Mesenchymal stem cell (in vitro differentiated cells and primary cell): Measurements from ENCODE around the gene TAS2R60.
"Not testable (repeated sequence)": the region's sequence is repeated elsewhere in the genome, so short reads cannot be mapped to it uniquely, and the experiment has no call there.

ENCODE experiments used
- DNase-seq: peaks from one replicate; pipeline ENCODE4 v3.0.0-alpha.2; 2013
- H2AFZ ChIP-seq: one replicate; pipeline ENCODE4 v1.6.1; 2013; ENCODE audit warnings: low read depth, mild to moderate bottlenecking, control low read depth, inconsistent platforms, low read length, moderate library complexity
- H2AK5ac ChIP-seq: 2 replicates; pipeline ENCODE4 v1.6.1; 2013; ENCODE audit warnings: low read length, moderate library complexity, mild to moderate bottlenecking, inconsistent platforms; ENCODE audit not compliant: severe bottlenecking
- H2BK120ac ChIP-seq: one replicate; pipeline ENCODE4 v1.6.1; 2013; ENCODE audit warnings: low read depth, mild to moderate bottlenecking, inconsistent platforms, low read length, moderate library complexity
- H2BK12ac ChIP-seq, 2 experiments: one replicate each; pipeline ENCODE4 v1.6.1; 2013; ENCODE audit warnings: inconsistent platforms in 2 of 2, low read length in 2 of 2, mild to moderate bottlenecking in 2 of 2, moderate library complexity in 2 of 2, control low read depth in 1 of 2
- H2BK15ac ChIP-seq: one replicate; pipeline ENCODE4 v1.6.1; 2013; ENCODE audit warnings: mild to moderate bottlenecking, low read depth, inconsistent platforms; ENCODE audit not compliant: poor library complexity, severe bottlenecking
- H2BK5ac ChIP-seq: 2 replicates; pipeline ENCODE4 v1.6.1; 2013; ENCODE audit warnings: low read depth, mild to moderate bottlenecking, low read length, control low read depth, inconsistent platforms; ENCODE audit not compliant: poor library complexity, severe bottlenecking
- H3K14ac ChIP-seq, 2 experiments: one replicate each; pipeline ENCODE4 v1.6.1; 2013; ENCODE audit warnings: inconsistent platforms in 2 of 2, low read length in 2 of 2, control low read depth in 1 of 2, mild to moderate bottlenecking in 1 of 2, moderate library complexity in 1 of 2
- H3K18ac ChIP-seq, 2 experiments: one replicate each; pipeline ENCODE4 v1.6.1; 2013; ENCODE audit warnings: inconsistent platforms in 2 of 2, low read length in 2 of 2, control low read depth in 1 of 2, low read depth in 1 of 2, mild to moderate bottlenecking in 1 of 2
- H3K23ac ChIP-seq, 2 experiments: one replicate each; pipeline ENCODE4 v1.6.1; 2013; ENCODE audit warnings: inconsistent platforms in 2 of 2, low read length in 2 of 2, mild to moderate bottlenecking in 2 of 2, moderate library complexity in 2 of 2, control low read depth in 1 of 2
- H3K27ac ChIP-seq: 2 replicates; pipeline ENCODE4 v1.5.1; 2013; ENCODE audit warnings: mild to moderate bottlenecking, moderate library complexity, low read length, control low read depth, inconsistent platforms; ENCODE audit not compliant: poor library complexity, severe bottlenecking
- H3K27me3 ChIP-seq, 2 experiments: 2 replicates each; pipeline versions ENCODE4 v1.6.1 to v1.7.0; 2013; ENCODE audit warnings: low read length in 2 of 2, mild to moderate bottlenecking in 2 of 2, moderate library complexity in 2 of 2, control low read depth in 1 of 2, inconsistent platforms in 1 of 2; ENCODE audit not compliant: control insufficient read depth in 1 of 2, insufficient read depth in 1 of 2
- H3K36me3 ChIP-seq, 2 experiments: 2 replicates each; pipeline versions ENCODE4 v1.6.1 to v1.7.0; 2013; ENCODE audit warnings: low read length in 2 of 2, control low read depth in 1 of 2, inconsistent platforms in 1 of 2, low read depth in 1 of 2, mild to moderate bottlenecking in 1 of 2; ENCODE audit not compliant: insufficient read depth in 2 of 2, control insufficient read depth in 1 of 2
- H3K4ac ChIP-seq, 2 experiments: one replicate each; pipeline ENCODE4 v1.6.1; 2013; ENCODE audit warnings: inconsistent platforms in 2 of 2, low read length in 2 of 2, mild to moderate bottlenecking in 2 of 2, moderate library complexity in 2 of 2, control low read depth in 1 of 2, low read depth in 1 of 2
- H3K4me1 ChIP-seq: 2 replicates; pipeline ENCODE4 v1.6.1; 2013; ENCODE audit warnings: low read depth, low read length, control low read depth; ENCODE audit not compliant: control insufficient read depth, insufficient read depth
- H3K4me2 ChIP-seq: 2 replicates; pipeline ENCODE4 v1.6.1; 2013; ENCODE audit warnings: low read length, mild to moderate bottlenecking, inconsistent platforms; ENCODE audit not compliant: poor library complexity, severe bottlenecking
- H3K4me3 ChIP-seq, 2 experiments: 2 replicates each; pipeline versions ENCODE4 v1.5.1 to v1.7.0; 2013; ENCODE audit warnings: low read length in 2 of 2, mild to moderate bottlenecking in 2 of 2, control low read depth in 1 of 2, low read depth in 1 of 2; ENCODE audit not compliant: insufficient read depth in 1 of 2
- H3K79me1 ChIP-seq: replicated peaks from 2 replicates; pipeline ENCODE4 v1.6.1; 2013; ENCODE audit warnings: mild to moderate bottlenecking, control low read depth, low read length, inconsistent platforms; ENCODE audit not compliant: poor library complexity, severe bottlenecking
- H3K9ac ChIP-seq: 2 replicates; pipeline ENCODE4 v1.7.0; 2013; ENCODE audit warnings: mild to moderate bottlenecking, low read length, moderate library complexity
- H3K9me3 ChIP-seq: 2 replicates; pipeline ENCODE4 v1.7.0; 2013; ENCODE audit warnings: mild to moderate bottlenecking, low read length; ENCODE audit not compliant: control insufficient read depth
- H4K8ac ChIP-seq: one replicate; pipeline ENCODE4 v1.6.1; 2013; ENCODE audit warnings: inconsistent platforms, mild to moderate bottlenecking, low read length, moderate library complexity
- H4K91ac ChIP-seq: one replicate; pipeline ENCODE4 v1.6.1; 2013; ENCODE audit warnings: mild to moderate bottlenecking, low read length, inconsistent platforms
- WGBS: methylation state at CpG from one replicate; pipeline ENCODE4 v1.1.7; 2013; ENCODE audit warnings: mixed read lengths; 5-methylcytosine and 5-hydroxymethylcytosine counted together

The TAS2R60 gene

DNA sequence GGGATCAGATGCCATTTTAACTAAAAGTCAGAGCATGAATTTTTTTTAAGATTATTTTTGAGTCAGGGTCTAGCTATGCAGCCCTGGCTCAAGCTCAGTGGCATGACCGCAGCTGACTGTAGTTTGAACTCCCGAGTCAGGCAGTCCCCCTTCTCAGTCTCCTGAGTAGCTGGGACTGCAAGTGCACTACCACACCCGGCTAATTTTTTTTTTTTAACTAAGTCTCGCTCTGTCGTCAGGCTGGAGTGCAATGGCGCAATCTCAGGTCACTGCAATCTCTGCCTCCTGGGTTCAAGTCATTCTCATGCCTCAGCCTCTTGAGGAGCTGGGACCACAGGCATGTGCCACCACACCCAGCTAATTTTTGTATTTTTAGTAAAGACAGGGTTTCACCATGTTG lies 42.2 kb downstream of the TAS2R60 start:
- Histone ChIP-seq H3K23ac (no peak overlapping the region), H3K4me1 (no peaks in the 10 kb centered on the region), H3K9ac (no peak overlapping the region), H2BK15ac (no peak overlapping the region), H3K27ac (no peak overlapping the region), H2AFZ (no peak overlapping the region), H3K4ac (no peak overlapping the region), H4K91ac (no peak overlapping the region), H3K79me1 (no peaks in the 10 kb centered on the region), H2BK12ac (no peak overlapping the region), H3K27me3 (peaks cover 0 to 8% of the 10 kb centered on the region in 2 experiments), H3K9me3 (no peaks in the 10 kb centered on the region), H2AK5ac (no peak overlapping the region), H3K36me3 (no peaks in the 10 kb centered on the region), H3K18ac (no peak overlapping the region), H2BK120ac (no peak overlapping the region), H3K14ac (no peak overlapping the region), H2BK5ac (no peak overlapping the region), H3K4me2 (no peak overlapping the region), H3K4me3 (no peak overlapping the region), H4K8ac (no peak overlapping the region)
- DNase-seq: no peak
- 81% methylated on average over 6 of the region's 6 CpGs for WGBS

DNA sequence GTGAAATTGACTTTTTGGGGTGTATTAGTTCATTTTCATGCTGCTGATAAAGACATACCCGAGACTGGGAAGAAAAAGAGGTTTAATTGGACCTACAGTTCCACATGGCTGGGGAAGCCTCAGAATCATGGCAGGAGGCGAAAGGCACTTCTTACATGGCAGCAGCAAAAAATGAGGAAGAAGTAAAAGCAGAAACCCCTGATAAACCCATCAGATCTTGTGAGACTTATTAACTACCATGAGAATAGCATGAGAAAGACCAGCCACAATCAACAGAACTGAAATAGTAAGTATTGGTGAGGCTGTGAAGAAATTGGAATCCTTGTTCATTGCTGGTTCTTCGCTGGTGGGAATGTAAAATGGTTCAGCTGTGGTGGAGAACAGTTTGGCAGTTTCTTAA lies 43.0 kb downstream of the TAS2R60 start:
- not testable (repeated sequence) for H3K79me1 ChIP-seq, H3K36me3 ChIP-seq, H2AFZ ChIP-seq, H3K4me2 ChIP-seq, H2AK5ac ChIP-seq, H3K9me3 ChIP-seq, H3K4ac ChIP-seq, H3K23ac ChIP-seq, H2BK120ac ChIP-seq, H3K9ac ChIP-seq, H3K18ac ChIP-seq, H3K14ac ChIP-seq, H4K91ac ChIP-seq, H3K4me1 ChIP-seq, H3K27me3 ChIP-seq, H2BK12ac ChIP-seq, H2BK15ac ChIP-seq, H3K4me3 ChIP-seq, H4K8ac ChIP-seq, H3K27ac ChIP-seq, DNase-seq, H2BK5ac ChIP-seq
- WGBS: 91% methylated on average over 3 of the region's 3 CpGs

DNA sequence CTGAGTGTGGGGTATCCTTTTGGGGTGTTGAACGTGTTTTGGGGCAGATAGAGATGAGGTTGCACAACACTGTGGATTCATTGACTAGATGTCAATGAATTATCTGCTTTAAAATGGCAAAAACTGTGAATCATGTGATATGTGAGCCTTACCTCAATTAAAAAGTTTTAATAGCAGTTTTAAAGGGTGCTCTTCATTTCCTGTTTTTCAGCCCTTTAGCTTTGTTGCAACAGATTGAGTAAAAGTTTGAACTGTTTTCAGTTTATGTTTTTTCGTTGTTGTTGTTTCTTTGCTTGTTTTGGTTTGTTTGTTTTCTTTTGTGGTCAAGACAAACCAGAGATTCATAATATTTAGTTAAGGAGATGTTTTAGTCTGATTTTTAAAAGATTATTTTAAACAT lies 43.8 kb downstream of the TAS2R60 start:
- no peak for DNase-seq

DNA sequence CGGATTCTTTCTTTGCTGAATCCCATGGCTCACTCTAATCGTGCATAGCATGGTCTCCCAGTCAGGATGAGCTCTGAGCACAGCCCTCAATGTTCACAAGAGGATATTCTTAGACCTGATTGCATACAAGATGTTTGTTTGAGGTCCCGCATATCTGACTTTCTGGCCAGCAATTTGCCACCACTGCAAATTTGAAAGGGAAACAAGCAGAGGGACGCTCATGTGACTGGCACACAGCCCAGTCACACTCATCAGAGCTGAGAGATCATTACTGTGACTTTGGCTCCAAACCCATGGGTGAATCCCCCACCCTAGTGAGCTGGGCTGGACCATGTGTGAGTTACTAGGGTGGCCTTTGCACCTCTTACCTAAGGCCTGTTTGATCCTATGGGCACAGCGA lies 44.3 kb downstream of the TAS2R60 start:
- Histone ChIP-seq H3K4me1 (no peaks in the 10 kb centered on the region), H3K9me3 (no peaks in the 10 kb centered on the region), H3K79me1 (no peaks in the 10 kb centered on the region), H3K27me3 (peaks cover 0 to 8% of the 10 kb centered on the region in 2 experiments), H3K4me2 (no peak overlapping the region), H3K14ac (no peak overlapping the region), H2AK5ac (no peak overlapping the region), H2BK5ac (no peak overlapping the region), H3K4ac (no peak overlapping the region), H3K27ac (no peak overlapping the region), H3K18ac (no peak overlapping the region), H2BK15ac (no peak overlapping the region), H2BK12ac (no peak overlapping the region), H3K4me3 (no peak overlapping the region), H2AFZ (peak overlapping the region; percentile 19), H3K36me3 (no peaks in the 10 kb centered on the region), H3K23ac (no peak overlapping the region), H4K8ac (no peak overlapping the region), H4K91ac (no peak overlapping the region), H3K9ac (peak overlapping the region; percentile 68), H2BK120ac (no peak overlapping the region)
- peak; percentile 66 for DNase-seq
- WGBS: 82% methylated on average over 5 of the region's 5 CpGs

More for the DNA sequence above, 43.8 kb downstream of the TAS2R60 start:
- H4K8ac ChIP-seq: no peak overlapping the region
- no peak overlapping the region for H2AFZ ChIP-seq
- H3K36me3 ChIP-seq: no peaks in the 10 kb centered on the region
- no peaks in the 10 kb centered on the region for H3K9me3 ChIP-seq
- H3K4me2 ChIP-seq: no peak overlapping the region
- H3K4me1 ChIP-seq: no peaks in the 10 kb centered on the region
- peak overlapping the region; percentile 68 for H3K9ac ChIP-seq
- no peak overlapping the region for H2AK5ac ChIP-seq
- H3K18ac ChIP-seq: no peak overlapping the region
- H2BK12ac ChIP-seq: no peak overlapping the region
- peaks cover 0 to 8% of the 10 kb centered on the region in 2 experiments for H3K27me3 ChIP-seq
- no peak overlapping the region for H3K23ac ChIP-seq
- no peak overlapping the region for H2BK15ac ChIP-seq
- H4K91ac ChIP-seq: no peak overlapping the region
- H3K4ac ChIP-seq: no peak overlapping the region
- no peaks in the 10 kb centered on the region for H3K79me1 ChIP-seq
- no peak overlapping the region for H2BK5ac ChIP-seq
- no peak overlapping the region for H3K4me3 ChIP-seq
- 90% methylated on average over 2 of the region's 2 CpGs for WGBS
- H3K14ac ChIP-seq: no peak overlapping the region
- no peak overlapping the region for H2BK120ac ChIP-seq
- no peak overlapping the region for H3K27ac ChIP-seq
